ENCODE measurements around the gene BRAP.

GRCh38 chr12:111655356-111655755, 30.4 kb downstream of the BRAP start:
- TF ChIP-seq CTCF (IDR thresholded peaks at IDR 0.05 in 4 of 5, conservative IDR thresholded peaks at IDR 0.05 in 1 of 5) (no peak), POLR2A (IDR thresholded peaks at IDR 0.05) (no peak)

Measured in gastrocnemius medialis (tissue), 4 donors.